NOMO-1 (cell line): ENCODE measurements around the gene RBM23.
A peak's percentile ranks its signal among the peaks of the same experiment; 100 is the strongest.
"Not testable (repeated sequence)": the region's sequence is repeated elsewhere in the genome, so short reads cannot be mapped to it uniquely, and the experiment has no call there.

Experiments
- DNase-seq, 2 experiments: peaks; one replicate each; lab custom pipeline; 2025; ENCODE audit not compliant: unreplicated experiment in 2 of 2; lab: John Stamatoyannopoulos, UW

RBM23 gene

DNA sequence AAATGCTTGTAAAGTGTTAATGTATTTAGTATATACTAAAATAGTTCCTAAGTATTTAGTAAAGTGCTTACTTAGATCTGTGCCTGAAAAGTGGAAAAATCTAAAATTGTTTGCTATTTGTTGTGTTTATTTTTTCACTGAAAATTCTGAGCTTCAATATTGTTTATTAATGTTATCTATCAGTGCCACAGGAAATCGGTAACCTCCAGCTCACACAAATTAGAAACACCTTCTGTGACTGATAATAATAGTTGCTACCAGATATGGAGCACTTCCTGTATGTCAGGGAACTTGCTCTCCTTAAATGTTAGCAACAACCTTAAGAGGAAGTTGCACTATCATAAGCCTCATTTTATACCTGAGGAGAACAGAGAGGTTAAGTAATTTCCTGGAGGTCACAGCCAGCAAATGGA is 48.1 kb downstream of the RBM23 start:
- DNase-seq: peak; percentile 49 to 83

DNA sequence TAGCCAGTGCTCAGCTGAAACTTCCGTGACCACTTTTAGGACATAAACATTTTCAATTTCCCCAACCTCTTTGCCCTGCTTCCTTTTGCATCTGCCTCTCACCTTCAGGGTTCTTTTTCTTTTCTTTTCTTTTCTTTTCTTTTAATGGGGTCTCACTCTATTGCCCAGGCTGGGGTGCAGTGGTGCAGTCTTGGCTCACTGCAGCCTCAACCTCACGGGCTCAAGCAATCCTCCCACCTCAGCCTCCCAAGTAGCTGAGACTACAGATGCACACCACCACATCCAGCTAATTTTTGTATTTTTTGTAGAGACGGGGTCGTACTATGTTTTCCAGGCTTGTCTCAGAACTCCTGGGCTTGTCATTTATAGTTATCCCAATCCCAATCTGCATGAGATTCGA is 52.1 kb downstream of the RBM23 start:
- DNase-seq: no peak

- DNase-seq: no peak
Measured at GRCh38 chr14:22865424-22866405, 53.2 kb downstream of the RBM23 start.

DNA sequence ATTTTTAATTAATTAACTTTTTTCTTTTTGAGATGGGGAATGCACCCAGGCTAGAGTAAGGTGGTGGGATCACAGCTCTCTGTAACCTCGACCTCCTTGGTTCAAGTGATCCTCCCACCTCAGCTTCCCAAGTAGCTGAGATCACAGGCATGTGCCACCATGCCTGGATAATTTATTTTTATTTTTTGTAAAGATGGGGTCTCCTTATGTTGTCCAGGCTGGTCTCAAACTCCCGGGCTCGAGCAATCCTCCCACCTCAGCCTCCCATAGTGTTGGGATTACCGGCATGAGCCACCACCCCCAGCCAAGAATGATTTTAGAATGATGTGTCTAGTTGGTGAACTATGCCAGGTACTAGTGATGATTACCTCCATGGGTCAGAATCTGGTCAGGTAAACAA is 54.0 kb downstream of the RBM23 start:
- no peak for DNase-seq

DNA sequence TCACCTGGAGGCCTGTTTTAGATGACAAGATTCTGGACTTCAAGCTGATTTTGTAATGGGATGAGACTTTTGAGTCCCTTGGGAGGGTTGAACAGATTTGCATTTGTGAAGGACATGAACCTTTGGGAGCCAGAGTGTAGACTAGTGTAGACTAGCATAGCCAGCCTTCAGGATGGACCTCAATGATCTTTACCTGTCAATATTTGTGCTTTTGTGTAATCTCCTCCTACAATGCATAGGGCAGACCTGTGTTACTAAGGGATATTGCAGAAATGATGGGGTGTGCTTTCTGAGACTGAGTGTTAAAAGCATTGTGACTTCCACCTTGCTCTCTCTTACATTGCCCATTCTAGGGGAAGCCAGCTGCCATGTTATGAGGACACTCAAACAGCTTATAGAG is 57.3 kb downstream of the RBM23 start:
- DNase-seq: no peak

GRCh38 chr14:22860377-22860776 is 58.6 kb downstream of the RBM23 start:
- DNase-seq: not testable (repeated sequence)

GRCh38 chr14:22856428-22856827 is 62.5 kb downstream of the RBM23 start:
- DNase-seq: no peak

DNA sequence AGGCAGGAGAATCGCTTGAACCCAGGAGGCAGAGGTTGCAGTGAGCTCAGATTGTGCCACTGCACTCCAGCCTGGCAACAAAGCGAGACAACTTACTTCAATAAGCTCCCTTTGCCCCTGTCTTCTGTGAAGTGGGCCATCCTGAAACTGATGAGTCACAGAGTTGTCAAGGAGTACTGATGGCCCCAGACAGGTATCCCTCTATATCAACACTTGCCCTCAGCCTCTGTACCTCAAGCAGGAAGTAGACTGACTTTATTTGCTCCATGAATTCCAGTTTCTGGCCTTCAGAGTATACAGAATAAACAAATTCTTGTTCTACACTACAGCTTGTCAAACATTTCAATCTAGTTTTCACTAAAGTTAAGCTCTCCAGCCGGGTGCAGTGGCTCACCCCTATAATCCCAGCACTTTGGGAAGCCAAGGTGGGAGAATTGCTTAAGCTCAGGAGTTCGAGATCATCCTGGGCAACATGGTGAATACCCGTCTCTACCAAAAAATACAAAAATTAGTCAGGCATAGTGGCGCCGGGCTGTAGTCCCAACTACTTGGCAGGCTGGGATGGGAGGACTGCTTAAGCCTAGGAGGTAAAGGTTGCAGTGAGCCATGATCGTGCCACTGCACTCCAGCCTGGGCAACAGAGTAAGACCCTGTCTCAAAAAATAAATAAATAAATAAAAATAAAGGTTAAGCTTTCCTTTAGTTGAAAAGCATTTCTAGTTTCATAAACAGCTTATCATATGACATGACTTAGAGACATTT is 63.8 kb downstream of the RBM23 start:
- no peak for DNase-seq

GRCh38 chr14:22854296-22854695 is 64.7 kb downstream of the RBM23 start:
- not testable (repeated sequence) for DNase-seq

DNA sequence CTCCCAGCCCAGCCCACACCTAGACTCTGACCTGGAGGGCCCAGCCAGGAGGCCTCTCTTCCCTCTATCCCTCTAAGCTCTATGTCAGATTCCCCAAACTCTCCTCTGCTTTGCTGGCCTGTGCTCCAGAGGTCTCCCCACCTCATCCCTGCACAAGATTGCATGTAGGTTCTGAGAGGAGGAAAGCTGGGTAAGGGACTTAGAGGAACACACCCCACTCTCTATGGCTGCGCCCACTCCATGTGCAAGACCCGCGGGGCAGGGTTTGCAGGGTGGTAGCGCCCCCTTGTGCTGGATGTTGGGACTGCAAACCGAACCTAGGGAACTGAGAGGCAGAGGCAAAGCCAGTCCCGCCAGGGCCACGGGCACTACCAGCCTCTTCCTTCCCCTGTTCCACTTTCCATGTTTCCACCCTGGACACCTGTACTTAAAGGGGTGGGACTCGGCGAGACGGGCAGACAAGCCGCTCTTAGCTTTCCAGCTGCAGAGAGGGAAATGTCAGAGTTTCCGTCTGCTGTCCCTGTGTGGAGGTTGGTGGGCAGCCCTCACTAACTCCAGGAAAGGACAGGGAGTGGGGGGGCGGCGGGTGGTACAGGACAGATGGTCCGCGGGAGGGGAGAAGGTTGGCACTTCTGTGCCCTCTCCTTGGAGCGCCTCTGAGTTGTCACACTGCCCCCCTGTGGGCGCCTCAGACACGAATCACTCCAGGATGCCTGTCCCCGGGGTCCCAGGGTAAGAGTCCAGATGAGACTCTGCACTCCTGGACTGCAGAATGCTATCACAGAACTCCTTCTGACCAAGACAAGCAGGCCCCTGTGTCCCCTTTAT is 65.8 kb downstream of the RBM23 start:
- peak; percentile 60 to 77 for DNase-seq

- DNase-seq: no peak
Measured at GRCh38 chr14:22852599-22852939, 66.4 kb downstream of the RBM23 start.

DNA sequence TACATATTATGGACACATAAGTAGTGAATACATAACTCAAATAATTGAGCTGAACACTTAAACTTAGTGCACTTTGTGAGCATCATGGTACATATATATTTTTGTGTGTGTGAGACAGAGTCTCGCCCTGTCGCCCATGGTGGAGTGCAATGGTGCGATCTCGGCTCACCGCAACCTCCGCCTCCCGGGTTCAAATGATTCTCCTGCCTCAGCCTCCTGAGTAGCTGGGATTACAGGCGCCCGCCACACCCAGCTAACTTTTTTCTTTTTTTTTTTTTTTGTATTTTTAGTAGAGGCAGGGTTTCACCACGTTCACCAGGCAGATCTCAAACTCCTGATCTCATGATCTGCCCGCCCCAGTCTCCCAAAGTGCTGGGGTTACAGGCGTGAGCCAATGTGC is 66.8 kb downstream of the RBM23 start:
- not testable (repeated sequence) for DNase-seq

DNA sequence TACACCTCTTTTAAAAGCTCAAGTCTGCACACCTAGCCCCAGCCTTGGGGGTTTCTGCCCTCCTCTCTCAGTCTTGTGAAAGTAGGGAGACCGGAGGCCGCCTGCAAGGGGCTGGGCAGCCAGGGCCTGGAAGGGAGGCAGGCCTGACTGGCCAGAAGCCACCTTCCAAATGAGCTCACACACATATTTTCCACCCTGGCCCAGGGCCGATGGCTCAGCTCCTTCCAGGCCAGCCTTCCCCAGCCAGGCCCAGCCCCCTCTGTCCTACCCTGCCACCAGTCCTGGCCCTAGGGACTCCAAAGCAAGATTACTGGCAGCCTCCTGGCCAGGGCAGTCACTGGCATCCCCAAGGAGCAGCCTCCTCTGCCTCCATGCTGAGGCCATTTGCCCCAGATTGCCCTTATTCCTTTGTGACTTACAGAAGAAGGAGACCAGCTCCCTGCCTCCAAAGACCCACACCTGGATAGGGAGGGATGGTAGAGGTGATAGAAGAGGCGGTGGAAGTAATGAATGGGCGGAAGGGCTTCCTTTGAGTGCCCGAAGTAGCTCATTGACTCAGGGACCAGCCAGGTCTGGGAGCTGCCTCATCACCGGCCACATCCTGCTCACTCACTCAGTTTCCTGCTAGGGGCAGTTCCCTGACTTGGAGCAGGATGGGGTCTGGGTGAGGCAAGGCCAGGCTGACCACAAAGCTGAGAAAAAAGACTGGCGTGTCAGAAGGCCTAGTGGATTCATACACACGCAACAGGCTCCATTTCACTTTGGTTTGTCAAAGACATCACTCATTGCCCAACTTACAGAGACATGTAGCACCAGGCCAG is 67.8 kb downstream of the RBM23 start:
- peak; percentile 51 to 60 for DNase-seq

GRCh38 chr14:22849212-22849819 is 69.6 kb downstream of the RBM23 start:
- no peak for DNase-seq

DNA sequence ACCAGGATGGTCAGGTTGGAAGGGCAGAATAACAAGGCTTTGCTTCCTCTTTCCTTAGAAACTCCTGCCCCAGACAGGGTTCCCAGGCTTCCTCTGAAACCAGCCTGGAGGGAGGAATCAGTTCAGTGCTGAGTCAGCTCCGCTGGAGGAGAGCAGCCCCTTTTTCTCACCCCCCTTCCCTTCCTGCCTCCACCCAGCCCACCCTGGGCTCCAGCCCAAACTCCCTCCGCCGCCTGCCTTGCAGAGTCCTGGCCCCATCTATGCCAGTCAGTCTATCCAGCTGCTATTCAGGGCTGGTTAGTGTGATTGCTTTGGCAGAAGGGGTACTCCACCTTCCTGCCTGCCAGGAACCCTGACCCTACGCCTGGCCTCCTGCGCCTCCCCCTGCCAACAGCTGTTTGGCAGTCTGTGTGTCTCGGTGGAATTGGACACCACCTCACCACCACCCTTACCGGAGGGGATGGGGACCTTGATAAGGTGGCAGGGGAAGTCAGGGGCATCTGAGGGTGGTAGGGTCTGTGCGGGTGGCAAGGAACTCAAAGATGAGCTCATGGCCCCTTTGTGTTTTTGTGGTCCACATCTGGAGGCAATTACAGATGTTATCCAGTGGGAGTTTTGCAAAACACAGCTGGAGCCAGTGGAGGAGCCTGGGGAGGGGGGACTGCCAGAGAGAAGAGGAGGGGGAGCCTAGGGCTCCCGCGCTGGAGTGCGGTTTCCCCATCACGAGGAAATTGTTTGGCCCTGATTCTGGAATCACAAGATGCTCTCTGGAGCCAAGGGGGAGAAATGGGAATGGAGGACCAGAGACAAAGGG is 70.4 kb downstream of the RBM23 start:
- no peak for DNase-seq

DNA sequence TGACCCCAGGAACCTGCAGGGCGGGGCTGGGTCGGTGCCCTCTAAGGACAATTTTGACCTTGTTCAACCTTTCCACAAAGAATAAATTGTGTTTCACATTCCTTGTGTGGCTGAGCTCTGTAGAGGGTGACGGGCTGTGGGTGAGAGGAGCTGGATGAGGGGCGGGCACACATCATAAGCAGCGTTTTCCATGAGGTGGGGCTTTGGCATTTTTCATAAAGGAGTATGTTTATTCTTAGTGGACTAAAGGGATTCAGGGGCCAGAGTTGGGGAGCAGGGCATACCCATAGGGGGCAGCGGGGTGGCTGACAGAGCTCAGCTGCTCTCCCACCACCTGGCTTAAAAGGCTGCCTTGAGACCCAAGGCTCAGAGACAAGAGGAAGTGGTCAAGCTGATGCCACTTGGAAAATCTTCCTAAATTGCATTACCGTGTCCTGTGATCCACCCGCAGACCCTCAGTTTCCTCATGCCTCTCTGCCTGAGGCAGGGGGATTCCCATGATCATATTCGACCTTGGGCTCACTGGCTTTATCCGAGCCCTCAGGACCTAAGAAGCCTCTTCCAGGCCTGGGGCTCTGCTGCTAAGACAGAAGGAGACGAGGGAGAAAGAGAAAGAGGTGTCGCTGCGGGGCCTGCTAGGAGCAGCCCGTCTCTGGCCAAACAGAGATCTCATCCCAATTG is 71.1 kb downstream of the RBM23 start:
- no peak for DNase-seq

DNA sequence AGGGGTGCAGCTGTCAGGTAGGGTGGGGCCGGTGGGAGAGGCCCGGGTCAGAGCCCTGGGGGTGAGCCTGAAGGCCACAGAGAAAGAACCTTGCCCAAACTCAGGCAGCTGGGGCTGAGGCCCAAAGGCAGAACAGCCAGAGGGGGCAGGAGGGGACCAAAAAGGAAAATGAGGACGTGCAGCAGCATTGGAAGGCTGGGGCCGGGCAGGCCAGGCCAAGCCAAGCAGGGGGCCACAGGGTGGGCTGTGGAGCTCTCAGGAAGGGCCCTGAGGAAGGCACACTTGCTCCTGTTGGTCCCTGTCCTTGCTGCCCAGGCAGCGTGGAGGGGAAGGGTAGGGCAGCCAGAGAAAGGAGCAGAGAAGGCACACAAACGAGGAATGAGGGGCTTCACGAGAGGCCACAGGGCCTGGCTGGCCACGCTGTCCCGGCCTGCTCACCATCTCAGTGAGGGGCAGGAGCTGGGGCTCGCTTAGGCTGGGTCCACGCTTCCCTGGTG is 72.1 kb downstream of the RBM23 start:
- no peak for DNase-seq
